Smooth muscle cell (in vitro differentiated cells): ENCODE data around the gene ELMO1. TPM values are rescaled to one million over a fixed set of nuclear protein-coding genes. Genes with fewer than 3 reads are reported as not detected.
A peak's percentile ranks its signal among the peaks of the same experiment; 100 is the strongest.

Experiments
- DNase-seq: peaks from one replicate; lab custom pipeline; 2025; ENCODE audit not compliant: unreplicated experiment; lab: John Stamatoyannopoulos, UW
- H2AFZ ChIP-seq: fragments of 200-600 bp; sonication (generic); 2 replicates; pipeline ENCODE4 v1.6.0; 2016; ENCODE audit warnings: antibody characterized with exemption, low read depth, mild to moderate bottlenecking
- H3F3A ChIP-seq: fragments of 200-600 bp; sonication (generic); 2 replicates; pipeline ENCODE4 v1.6.0; 2017; ENCODE audit warnings: antibody characterized with exemption, low read depth
- H3K27ac ChIP-seq: fragments of 200-600 bp; sonication (generic); 2 replicates; pipeline ENCODE4 v1.5.1; 2016; ENCODE audit warnings: low read depth, mild to moderate bottlenecking
- H3K27me3 ChIP-seq: fragments of 200-600 bp; sonication (generic); 2 replicates; pipeline ENCODE4 v1.6.1; 2016; ENCODE audit warnings: low read depth, mild to moderate bottlenecking
- H3K36me3 ChIP-seq: fragments of 200-600 bp; sonication (generic); 2 replicates; pipeline ENCODE4 v1.5.1; 2016; ENCODE audit warnings: low read depth
- H3K4me1 ChIP-seq: fragments of 200-600 bp; sonication (generic); 2 replicates; pipeline ENCODE4 v1.5.1; 2016; ENCODE audit warnings: low read depth
- H3K4me2 ChIP-seq: fragments of 200-600 bp; sonication (generic); 2 replicates; pipeline ENCODE4 v1.6.0; 2016; ENCODE audit warnings: mild to moderate bottlenecking
- H3K4me3 ChIP-seq: fragments of 200-600 bp; sonication (generic); 2 replicates; pipeline ENCODE4 v1.5.1; 2016; ENCODE audit warnings: mild to moderate bottlenecking
- H3K79me2 ChIP-seq: fragments of 200-600 bp; sonication (generic); 2 replicates; pipeline ENCODE4 v1.6.0; 2016; ENCODE audit warnings: low read depth, mild to moderate bottlenecking
- H3K9ac ChIP-seq: fragments of 200-600 bp; sonication (generic); 2 replicates; pipeline ENCODE4 v1.6.0; 2016; ENCODE audit warnings: low read depth
- H3K9me3 ChIP-seq: fragments of 200-600 bp; sonication (generic); replicated peaks from 2 replicates; pipeline ENCODE4 v1.5.1; 2016; ENCODE audit warnings: low read depth
- H4K20me1 ChIP-seq: fragments of 200-600 bp; sonication (generic); 2 replicates; pipeline ENCODE4 v1.6.0; 2016; ENCODE audit warnings: low read depth
- CTCF ChIP-seq: fragments of 200-600 bp; sonication (generic); IDR thresholded peaks from 2 replicates; pipeline ENCODE4 v1.5.1; 2017; ENCODE audit warnings: borderline replicate concordance, mild to moderate bottlenecking, antibody characterized with exemption; ENCODE audit not compliant: insufficient read depth, poor library complexity, severe bottlenecking
- whole genome bisulfite sequencing: methylation state at CpG from one replicate; pipeline ENCODE4 v1.1.7; 2016; ENCODE audit warnings: low lambda C conversion rate; 5-methylcytosine and 5-hydroxymethylcytosine counted together
- polyA plus RNA-seq: library from polyadenylated mRNA; unstranded; fragments of >200 nt; fragmentation: Nextera tagmentation; extraction: Ambion mirVana; gene quantifications from 2 replicates; pipeline ENCODE4 v1.2.1, GENCODE V29; 2016
- total RNA-seq: library from RNA; depleted of rRNA; stranded (reverse); fragments of >200 nt; gene quantifications from 2 replicates; pipeline ENCODE4 v1.2.3, GENCODE V29; 2014

Gene ELMO1
- total and polyA plus RNA-seq, 2 experiments from 2014 or later, result 8.2 to 36.0 TPM

- H3K79me2 ChIP-seq, result no peaks in the 10 kb centered on the region
- no peaks in the 10 kb centered on the region for H3F3A ChIP-seq
- no peak overlapping the region for H3K27ac ChIP-seq
- no peaks in the 10 kb centered on the region for H3K9me3 ChIP-seq
- H3K4me2 ChIP-seq, result peak overlapping the region; percentile 62
- DNase-seq, result no peak
- no peak overlapping the region for H2AFZ ChIP-seq
- H3K4me1 ChIP-seq, result no peaks in the 10 kb centered on the region
- H3K4me3 ChIP-seq, result no peak overlapping the region
- no peaks in the 10 kb centered on the region for H3K27me3 ChIP-seq
- H3K9ac ChIP-seq, result no peak overlapping the region
- TF ChIP-seq CTCF, result no peak
- H4K20me1 ChIP-seq, result no peaks in the 10 kb centered on the region
- H3K36me3 ChIP-seq, result no peaks in the 10 kb centered on the region
These were observed 267.1 kb downstream of the ELMO1 start for GRCh38 chr7:37181550-37181932.

- Histone ChIP-seq H4K20me1 (no peaks in the 10 kb centered on the region), H3K27ac (no peak overlapping the region), H3K27me3 (no peaks in the 10 kb centered on the region), H3K4me1 (no peaks in the 10 kb centered on the region), H3K9ac (no peak overlapping the region), H3F3A (no peaks in the 10 kb centered on the region), H3K9me3 (no peaks in the 10 kb centered on the region), H3K79me2 (no peaks in the 10 kb centered on the region), H3K4me3 (no peak overlapping the region), H3K36me3 (no peaks in the 10 kb centered on the region), H3K4me2 (no peak overlapping the region), H2AFZ (no peak overlapping the region)
- 80% methylated on average over 7 of the region's 7 CpGs for WGBS
- no peak for DNase-seq
- no peak for TF ChIP-seq CTCF
These were observed 267.7 kb downstream of the ELMO1 start for GRCh38 chr7:37180828-37181549.

GRCh38 chr7:37176079-37176478 is 272.6 kb downstream of the ELMO1 start:
- Histone ChIP-seq H2AFZ (no peak overlapping the region), H3K79me2 (no peaks in the 10 kb centered on the region), H3K9ac (no peak overlapping the region), H3K4me1 (no peaks in the 10 kb centered on the region), H3K36me3 (no peaks in the 10 kb centered on the region), H3K4me3 (no peak overlapping the region), H3K27me3 (no peaks in the 10 kb centered on the region), H3K4me2 (no peak overlapping the region), H3F3A (no peaks in the 10 kb centered on the region), H3K27ac (no peak overlapping the region), H3K9me3 (no peaks in the 10 kb centered on the region), H4K20me1 (no peaks in the 10 kb centered on the region)
- DNase-seq, result no peak
- WGBS, result 93% methylated on average over 3 of the region's 3 CpGs
- TF ChIP-seq CTCF, result no peak

- Histone ChIP-seq H2AFZ (no peak overlapping the region), H3K4me3 (no peak overlapping the region), H3K27ac (no peak overlapping the region), H3K36me3 (no peaks in the 10 kb centered on the region), H3F3A (no peaks in the 10 kb centered on the region), H3K4me2 (no peak overlapping the region), H3K27me3 (no peaks in the 10 kb centered on the region), H4K20me1 (no peaks in the 10 kb centered on the region), H3K9me3 (no peaks in the 10 kb centered on the region), H3K79me2 (no peaks in the 10 kb centered on the region), H3K9ac (no peak overlapping the region), H3K4me1 (no peaks in the 10 kb centered on the region)
- WGBS, result 96% methylated on average over 5 of the region's 5 CpGs
- no peak for TF ChIP-seq CTCF
- no peak for DNase-seq
These were observed 274.2 kb downstream of the ELMO1 start for GRCh38 chr7:37174460-37174859.
